Kidney (tissue), 14 donors: ENCODE data around the gene PPFIA4. TPM values are rescaled to one million over a fixed set of nuclear protein-coding genes. Genes with fewer than 3 reads are reported as not detected.
A peak's percentile ranks its signal among the peaks of the same experiment; 100 is the strongest.

Source experiments
- DNase-seq, 5 donors: peaks; one replicate each; pipeline ENCODE4 v3.0.0-alpha.2; 2013 to 2020
- FAIRE-seq: peaks from 2 replicates; lab custom pipeline; 2012; peaks lifted over from hg19 to GRCh38; lab: Jason Lieb, UNC
- H3K27ac ChIP-seq, 2 donors: one replicate each; pipeline ENCODE4 v1.7.0; 2013; ENCODE audit warnings: low read depth in 2 of 2, low read length in 2 of 2, inconsistent platforms in 1 of 2
- H3K27me3 ChIP-seq: one replicate; pipeline ENCODE4 v1.7.1; 2013; ENCODE audit warnings: low read length, inconsistent platforms; ENCODE audit not compliant: control insufficient read depth, insufficient read depth
- H3K36me3 ChIP-seq, 3 donors: one replicate each; pipeline versions ENCODE4 v1.7.0 to v1.7.1; 2013; ENCODE audit warnings: low read length in 3 of 3, control low read depth in 1 of 3, inconsistent platforms in 1 of 3; ENCODE audit not compliant: insufficient read depth in 3 of 3, control insufficient read depth in 2 of 3
- H3K4me1 ChIP-seq, 3 donors: one replicate each; pipeline versions ENCODE4 v1.7.0 to v1.7.1; 2013; ENCODE audit warnings: low read length in 3 of 3, inconsistent platforms in 1 of 3, low read depth in 1 of 3; ENCODE audit not compliant: control insufficient read depth in 2 of 3, insufficient read depth in 2 of 3
- H3K4me3 ChIP-seq, 3 donors: one replicate each; pipeline versions ENCODE4 v1.7.0 to v1.8.1; 2013; ENCODE audit warnings: low read length in 3 of 3, control low read depth in 1 of 3, inconsistent platforms in 1 of 3
- H3K9ac ChIP-seq, 3 donors: one replicate each; pipeline versions ENCODE4 v1.7.0 to v1.7.1; 2013; ENCODE audit warnings: low read length in 3 of 3, control low read depth in 1 of 3, inconsistent platforms in 1 of 3
- H3K9me3 ChIP-seq, 3 donors: one replicate each; pipeline versions ENCODE4 v1.7.0 to v1.7.1; 2013; ENCODE audit warnings: low read length in 3 of 3, control low read depth in 1 of 3, inconsistent platforms in 1 of 3; ENCODE audit not compliant: control insufficient read depth in 2 of 3, insufficient read depth in 1 of 3
- intact Hi-C: fragments of 100-400 bp; cut with DNase I; formaldehyde crosslinking; loops from one replicate; pipeline ENCODE4 v1.11.1; 2022
- polyA plus RNA-seq: library from polyadenylated mRNA; stranded (reverse); fragments of 350-450 nt; fragmentation: Illumina TruSeq; extraction: RNeasy Lipid Tissue Mini Kit (QIAGEN cat#74804); gene quantifications from one replicate; pipeline ENCODE4 v1.2.3, GENCODE V29; 2014; ENCODE audit warnings: low read depth, low replicate concordance; ENCODE audit not compliant: insufficient read depth
- total RNA-seq: library from RNA; stranded (reverse); fragmentation: NEBNext Ultra II Directional; extraction: Animal tissue kit (Norgen Biotek cat#: 25700); gene quantifications from one replicate; pipeline ENCODE4 v1.2.1, GENCODE V29; 2021
- TF ChIP-seq, protein P1 (sequence below): IDR thresholded peaks from 3 replicates; pipeline ENCODE4 v1.5.1; 2012; ENCODE audit warnings: mild to moderate bottlenecking, moderate library complexity, borderline replicate concordance; ENCODE audit not compliant: insufficient read depth; ENCODE audit errors: extremely low read depth
- donor health status: control.
- donor health status: control.
- donor health status: control.
- donor health status: control.
- donor health status: control.
- donor health status: DM: yes; HTN: yes; CAD: no.
- donor health status: Normal renal cell carcinoma (clear cell type).

PPFIA4 gene
- total and polyA plus RNA-seq, 2 donors from 2014 or later, result 1.7 to 5.2 TPM

DNA sequence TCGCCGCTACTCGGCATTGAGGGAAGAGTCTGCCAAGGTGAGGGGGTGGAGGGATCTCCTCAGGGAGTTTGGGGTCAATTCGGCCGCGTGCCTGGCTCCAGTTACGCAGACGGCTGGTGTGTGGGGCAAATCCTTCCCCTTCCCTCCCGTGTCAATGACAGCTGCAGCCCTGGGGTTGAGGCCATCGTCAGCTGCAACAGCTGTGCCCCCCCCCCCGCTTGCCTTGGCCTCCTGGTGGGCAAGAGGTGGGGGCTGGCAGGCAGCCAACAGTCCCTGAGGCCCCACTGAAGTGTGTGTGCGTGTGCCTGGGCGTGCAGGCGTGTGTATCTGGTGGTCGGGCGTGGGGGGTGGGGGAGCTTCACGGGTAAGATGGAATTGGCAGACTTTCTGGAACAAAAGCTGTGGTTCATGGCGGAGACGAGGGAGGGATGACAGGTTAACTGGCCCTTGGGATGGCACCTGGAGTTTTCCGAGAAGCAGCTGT is 25.6 kb downstream of the PPFIA4 start:
- Histone ChIP-seq H3K4me1 (peaks cover 0 to 3% (median 0%) of the 10 kb centered on the region in 3 donors), H3K27ac (no peak overlapping the region), H3K4me3 (no peak overlapping the region), H3K9me3 (no peaks in the 10 kb centered on the region), H3K27me3 (no peaks in the 10 kb centered on the region), H3K9ac (no peak overlapping the region), H3K36me3 (no peaks in the 10 kb centered on the region)
- intact Hi-C loops, result no loop called here
- TF ChIP-seq, protein P1, sequence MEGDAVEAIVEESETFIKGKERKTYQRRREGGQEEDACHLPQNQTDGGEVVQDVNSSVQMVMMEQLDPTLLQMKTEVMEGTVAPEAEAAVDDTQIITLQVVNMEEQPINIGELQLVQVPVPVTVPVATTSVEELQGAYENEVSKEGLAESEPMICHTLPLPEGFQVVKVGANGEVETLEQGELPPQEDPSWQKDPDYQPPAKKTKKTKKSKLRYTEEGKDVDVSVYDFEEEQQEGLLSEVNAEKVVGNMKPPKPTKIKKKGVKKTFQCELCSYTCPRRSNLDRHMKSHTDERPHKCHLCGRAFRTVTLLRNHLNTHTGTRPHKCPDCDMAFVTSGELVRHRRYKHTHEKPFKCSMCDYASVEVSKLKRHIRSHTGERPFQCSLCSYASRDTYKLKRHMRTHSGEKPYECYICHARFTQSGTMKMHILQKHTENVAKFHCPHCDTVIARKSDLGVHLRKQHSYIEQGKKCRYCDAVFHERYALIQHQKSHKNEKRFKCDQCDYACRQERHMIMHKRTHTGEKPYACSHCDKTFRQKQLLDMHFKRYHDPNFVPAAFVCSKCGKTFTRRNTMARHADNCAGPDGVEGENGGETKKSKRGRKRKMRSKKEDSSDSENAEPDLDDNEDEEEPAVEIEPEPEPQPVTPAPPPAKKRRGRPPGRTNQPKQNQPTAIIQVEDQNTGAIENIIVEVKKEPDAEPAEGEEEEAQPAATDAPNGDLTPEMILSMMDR, result no peak
- no peak for FAIRE-seq
- peak in 4 of 5 donors; percentile 34 to 79 (median 49) for DNase-seq

DNA sequence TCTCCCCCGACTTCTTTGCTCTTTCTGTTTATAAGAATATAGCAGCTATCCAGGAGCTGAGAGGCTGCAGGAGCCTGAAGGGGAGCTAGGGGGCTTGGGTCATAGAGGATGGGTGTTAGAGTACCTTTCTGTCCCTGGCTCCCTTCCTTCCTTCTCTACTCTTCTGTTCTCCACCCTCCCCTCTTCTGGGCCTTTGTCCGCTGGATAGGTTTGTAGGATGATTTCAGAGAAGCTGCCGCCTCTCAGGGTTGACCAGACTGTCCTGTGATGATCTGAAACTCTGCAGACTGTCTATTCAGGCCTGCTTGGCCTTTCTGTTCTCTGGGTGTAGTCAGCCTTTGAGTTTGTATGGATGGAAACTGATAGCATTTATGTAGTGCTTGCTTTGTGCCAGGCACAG is 26.3 kb downstream of the PPFIA4 start:
- H3K27ac ChIP-seq, result no peak overlapping the region
- H3K9ac ChIP-seq, result no peak overlapping the region
- H3K36me3 ChIP-seq, result no peaks in the 10 kb centered on the region
- H3K4me1 ChIP-seq, result no peaks in the 10 kb centered on the region
- DNase-seq, result no peak
- no peak for FAIRE-seq
- H3K9me3 ChIP-seq, result no peaks in the 10 kb centered on the region
- no peak overlapping the region for H3K4me3 ChIP-seq
- intact Hi-C loops, result no loop called here
- no peaks in the 10 kb centered on the region for H3K27me3 ChIP-seq
- TF ChIP-seq, protein P1, result no peak

DNA sequence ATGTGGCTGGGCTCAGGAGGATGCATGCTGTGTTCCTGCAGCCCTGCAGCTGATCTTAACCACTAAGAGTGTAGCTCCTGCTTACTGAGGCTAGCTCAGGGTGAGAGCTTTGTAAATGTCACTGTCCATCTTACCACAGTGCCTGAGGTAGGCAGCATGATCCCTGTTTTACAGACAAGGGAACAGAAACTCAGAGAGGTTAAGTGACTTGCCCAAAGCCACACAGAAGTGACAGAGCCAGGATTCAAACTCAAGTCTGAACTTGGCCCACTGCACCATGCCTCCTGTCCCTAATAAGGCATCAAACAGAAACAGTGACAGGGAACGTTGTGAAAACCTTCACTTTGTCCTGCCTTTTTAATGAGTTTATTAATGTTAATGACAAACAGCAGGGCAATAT is 27.9 kb downstream of the PPFIA4 start:
- FAIRE-seq (no peak), DNase-seq (no peak)
- Histone ChIP-seq H3K27me3 (no peaks in the 10 kb centered on the region), H3K9me3 (no peaks in the 10 kb centered on the region), H3K4me3 (no peak overlapping the region), H3K4me1 (no peaks in the 10 kb centered on the region), H3K27ac (no peak overlapping the region), H3K9ac (no peak overlapping the region), H3K36me3 (no peaks in the 10 kb centered on the region)
- TF ChIP-seq, protein P1, result no peak
- intact Hi-C loops, result no loop called here

DNA sequence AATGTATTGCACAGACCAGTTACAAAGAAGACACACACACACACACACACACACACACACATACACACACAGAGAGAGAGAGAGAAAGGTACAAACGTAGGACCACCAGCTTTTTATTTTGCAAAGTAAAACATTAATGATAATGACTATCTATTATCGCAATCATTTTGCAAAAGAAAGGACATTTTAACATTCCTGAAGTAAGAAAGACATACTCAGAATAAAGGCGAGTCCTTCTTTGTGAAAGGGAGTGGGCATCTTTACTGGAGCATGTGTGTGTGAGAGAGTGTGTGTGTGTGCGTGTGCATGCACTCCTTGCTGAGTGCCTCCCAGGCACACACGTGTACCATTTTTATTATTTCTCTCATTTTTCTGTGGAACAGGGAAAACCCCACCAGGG is 28.4 kb downstream of the PPFIA4 start:
- FAIRE-seq (no peak), DNase-seq (no peak)
- no peaks in the 10 kb centered on the region for H3K36me3 ChIP-seq
- H3K4me1 ChIP-seq, result no peaks in the 10 kb centered on the region
- TF ChIP-seq, protein P1, result no peak
- intact Hi-C loops, result no loop called here
- no peaks in the 10 kb centered on the region for H3K9me3 ChIP-seq
- H3K27me3 ChIP-seq, result no peaks in the 10 kb centered on the region
- no peak overlapping the region for H3K9ac ChIP-seq
- H3K27ac ChIP-seq, result no peak overlapping the region
- no peak overlapping the region for H3K4me3 ChIP-seq
